K562 (cell line): ENCODE data around the gene ZNF124. TPM values are rescaled to one million over a fixed set of nuclear protein-coding genes. Genes with fewer than 3 reads are reported as not detected.

Experiments used
- EP300 ChIP-seq: IDR thresholded peaks from 2 replicates; pipeline ENCODE4 v1.6.1; 2012; ENCODE audit warnings: low read length, improper control_type of control experiment
- FOXM1 ChIP-seq, 2 experiments: fragments of 450-650 bp in 1 of 2; sonication (generic) in 1 of 2; formaldehyde crosslinking in 1 of 2; IDR thresholded peaks; 2 replicates each; pipeline versions ENCODE4 v1.6.1 to v1.9.0; 2017 to 2022; ENCODE audit warnings: low read depth in 2 of 2, mild to moderate bottlenecking in 2 of 2, missing genetic modification reagents in 1 of 2, moderate library complexity in 1 of 2
- FOXP1 ChIP-seq: sonication (generic); formaldehyde crosslinking; IDR thresholded peaks from 2 replicates; pipeline ENCODE4 v1.8.0; 2022; ENCODE audit warnings: mild to moderate bottlenecking, missing genetic modification reagents
- GATA2 ChIP-seq: sonication (generic); formaldehyde crosslinking; IDR thresholded peaks from 2 replicates; pipeline ENCODE4 v1.4.0; 2020; ENCODE audit warnings: mild to moderate bottlenecking, missing genetic modification reagents
- HDAC2 ChIP-seq: fragments of 450-650 bp; IDR thresholded peaks from 2 replicates; pipeline ENCODE4 v1.6.1; 2016; ENCODE audit warnings: mild to moderate bottlenecking
- HNRNPL ChIP-seq: fragments of 200-400 bp; formaldehyde crosslinking; IDR thresholded peaks from 2 replicates; pipeline ENCODE4 v1.6.1; 2017; ENCODE audit warnings: low read depth, mild to moderate bottlenecking, low read length
- JUND ChIP-seq, 2 experiments: IDR thresholded peaks; 2 replicates in 1 of 2; 3 replicates in 1 of 2; pipeline ENCODE4 v1.6.1; 2011; ENCODE audit warnings: borderline replicate concordance in 2 of 2, low read depth in 2 of 2, low read length in 2 of 2, improper control_type of control experiment in 1 of 2, missing biosample characterization in 1 of 2, missing genetic modification characterization in 1 of 2, missing genetic modification reagents in 1 of 2
- KDM4B ChIP-seq, 2 experiments: fragments of 450-650 bp in 1 of 2; sonication (generic) in 1 of 2; IDR thresholded peaks; 2 replicates each; pipeline ENCODE4 v1.6.1; 2016 to 2017; ENCODE audit warnings: borderline replicate concordance in 2 of 2, antibody characterized with exemption in 1 of 2, low read depth in 1 of 2, mild to moderate bottlenecking in 1 of 2
- SOX6 ChIP-seq: fragments of 450-650 bp; IDR thresholded peaks from 2 replicates; pipeline ENCODE4 v1.6.1; 2014; ENCODE audit warnings: mild to moderate bottlenecking
- TFE3 ChIP-seq: fragments of 450-650 bp; formaldehyde crosslinking; IDR thresholded peaks from 2 replicates; pipeline ENCODE4 v1.4.0; 2020; ENCODE audit warnings: mild to moderate bottlenecking, mixed read lengths
- ZNF408 ChIP-seq: fragments of 250-450 bp; sonication (Bioruptor Pico); IDR thresholded peaks from 2 replicates; pipeline ENCODE4 v1.4.0; 2020; ENCODE audit warnings: low read depth, mild to moderate bottlenecking, moderate library complexity
- polyA plus RNA-seq, 8 experiments: library from polyadenylated mRNA; depleted of rRNA in 4 of 8; stranded (reverse) in 5 of 8; unstranded in 3 of 8; fragments of >200 nt; fragmentation: Nextera tagmentation in 2 of 8; fragmentation: Illumina TruSeq in 1 of 8; extraction: Ambion mirVana in 2 of 8; extraction: Trizol in 1 of 8; gene quantifications; 2 replicates each; pipeline versions ENCODE4 v1.2.1 to v1.2.3, GENCODE V29; 2011 to 2014; ENCODE audit warnings: inconsistent platforms in 1 of 8, missing spikeins in 1 of 8
- total RNA-seq, 7 experiments: library from RNA; depleted of rRNA in 6 of 7; stranded (reverse); fragments of >200 nt in 6 of 7; fragmentation: Illumina TruSeq in 2 of 7; extraction: Trizol in 2 of 7; gene quantifications; 2 replicates each; pipeline versions ENCODE4 v1.2.1 to v1.2.3, GENCODE V29; 2011 to 2021; ENCODE audit warnings: low replicate concordance in 1 of 7
- TF ChIP-seq, protein P1 (sequence below), 2 experiments: fragments of 450-650 bp; formaldehyde crosslinking in 1 of 2; IDR thresholded peaks; 2 replicates each; pipeline versions ENCODE4 v1.4.0 to v1.6.1; 2014 to 2020; ENCODE audit warnings: mild to moderate bottlenecking in 2 of 2, borderline replicate concordance in 1 of 2, low read depth in 1 of 2
- TF ChIP-seq, protein P2 (sequence below): fragments of 150-350 bp; conservative IDR thresholded peaks from 2 replicates; pipeline ENCODE4 v1.6.1; 2014; ENCODE audit warnings: low read length

The ZNF124 gene
- total and polyA plus RNA-seq, 9 of the 15 experiments (the other 6 are each of a cell fraction or from before 2014, with no cell fraction given): 7.6 to 71.5 (median 20.2) TPM

- TF ChIP-seq, protein P1, sequence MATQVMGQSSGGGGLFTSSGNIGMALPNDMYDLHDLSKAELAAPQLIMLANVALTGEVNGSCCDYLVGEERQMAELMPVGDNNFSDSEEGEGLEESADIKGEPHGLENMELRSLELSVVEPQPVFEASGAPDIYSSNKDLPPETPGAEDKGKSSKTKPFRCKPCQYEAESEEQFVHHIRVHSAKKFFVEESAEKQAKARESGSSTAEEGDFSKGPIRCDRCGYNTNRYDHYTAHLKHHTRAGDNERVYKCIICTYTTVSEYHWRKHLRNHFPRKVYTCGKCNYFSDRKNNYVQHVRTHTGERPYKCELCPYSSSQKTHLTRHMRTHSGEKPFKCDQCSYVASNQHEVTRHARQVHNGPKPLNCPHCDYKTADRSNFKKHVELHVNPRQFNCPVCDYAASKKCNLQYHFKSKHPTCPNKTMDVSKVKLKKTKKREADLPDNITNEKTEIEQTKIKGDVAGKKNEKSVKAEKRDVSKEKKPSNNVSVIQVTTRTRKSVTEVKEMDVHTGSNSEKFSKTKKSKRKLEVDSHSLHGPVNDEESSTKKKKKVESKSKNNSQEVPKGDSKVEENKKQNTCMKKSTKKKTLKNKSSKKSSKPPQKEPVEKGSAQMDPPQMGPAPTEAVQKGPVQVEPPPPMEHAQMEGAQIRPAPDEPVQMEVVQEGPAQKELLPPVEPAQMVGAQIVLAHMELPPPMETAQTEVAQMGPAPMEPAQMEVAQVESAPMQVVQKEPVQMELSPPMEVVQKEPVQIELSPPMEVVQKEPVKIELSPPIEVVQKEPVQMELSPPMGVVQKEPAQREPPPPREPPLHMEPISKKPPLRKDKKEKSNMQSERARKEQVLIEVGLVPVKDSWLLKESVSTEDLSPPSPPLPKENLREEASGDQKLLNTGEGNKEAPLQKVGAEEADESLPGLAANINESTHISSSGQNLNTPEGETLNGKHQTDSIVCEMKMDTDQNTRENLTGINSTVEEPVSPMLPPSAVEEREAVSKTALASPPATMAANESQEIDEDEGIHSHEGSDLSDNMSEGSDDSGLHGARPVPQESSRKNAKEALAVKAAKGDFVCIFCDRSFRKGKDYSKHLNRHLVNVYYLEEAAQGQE (IDR thresholded peaks at IDR 0.05; ENCODE audit: borderline replicate concordance): no peak; the same call in 1 of the 2 replicates
- TF ChIP-seq, protein P1 (CRISPR knock-in tag; IDR thresholded peaks at IDR 0.05; ENCODE audit: low read depth): no peak
- TF ChIP-seq ZNF408 (CRISPR knock-in tag): no peak
- 0 out of 4 replicates have a peak, but pooled peaks of 1 of the 2 experiments have one; percentile 59 for TF ChIP-seq KDM4B (IDR thresholded peaks at IDR 0.05; ENCODE audit: borderline replicate concordance in 2 of 2, low read depth in 1 of 2)
- TF ChIP-seq GATA2: peak; percentile 80
- 0 out of 2 replicates have a peak, but pooled peaks have one; percentile 51 for TF ChIP-seq FOXP1 (CRISPR knock-in tag)
- TF ChIP-seq HNRNPL: no peak
- peak; percentile 96 for TF ChIP-seq SOX6
- peak; percentile 73; the same call in 1 of the 2 replicates for TF ChIP-seq JUND (IDR thresholded peaks at IDR 0.05; ENCODE audit: borderline replicate concordance, low read depth, low read length)
- peak; percentile 17; the same call in 1 of the 3 replicates for TF ChIP-seq JUND (tag; IDR thresholded peaks at IDR 0.05; ENCODE audit: borderline replicate concordance, low read depth, low read length)
- TF ChIP-seq TFE3 (CRISPR knock-in tag): peak; percentile 91
- TF ChIP-seq, protein P2, sequence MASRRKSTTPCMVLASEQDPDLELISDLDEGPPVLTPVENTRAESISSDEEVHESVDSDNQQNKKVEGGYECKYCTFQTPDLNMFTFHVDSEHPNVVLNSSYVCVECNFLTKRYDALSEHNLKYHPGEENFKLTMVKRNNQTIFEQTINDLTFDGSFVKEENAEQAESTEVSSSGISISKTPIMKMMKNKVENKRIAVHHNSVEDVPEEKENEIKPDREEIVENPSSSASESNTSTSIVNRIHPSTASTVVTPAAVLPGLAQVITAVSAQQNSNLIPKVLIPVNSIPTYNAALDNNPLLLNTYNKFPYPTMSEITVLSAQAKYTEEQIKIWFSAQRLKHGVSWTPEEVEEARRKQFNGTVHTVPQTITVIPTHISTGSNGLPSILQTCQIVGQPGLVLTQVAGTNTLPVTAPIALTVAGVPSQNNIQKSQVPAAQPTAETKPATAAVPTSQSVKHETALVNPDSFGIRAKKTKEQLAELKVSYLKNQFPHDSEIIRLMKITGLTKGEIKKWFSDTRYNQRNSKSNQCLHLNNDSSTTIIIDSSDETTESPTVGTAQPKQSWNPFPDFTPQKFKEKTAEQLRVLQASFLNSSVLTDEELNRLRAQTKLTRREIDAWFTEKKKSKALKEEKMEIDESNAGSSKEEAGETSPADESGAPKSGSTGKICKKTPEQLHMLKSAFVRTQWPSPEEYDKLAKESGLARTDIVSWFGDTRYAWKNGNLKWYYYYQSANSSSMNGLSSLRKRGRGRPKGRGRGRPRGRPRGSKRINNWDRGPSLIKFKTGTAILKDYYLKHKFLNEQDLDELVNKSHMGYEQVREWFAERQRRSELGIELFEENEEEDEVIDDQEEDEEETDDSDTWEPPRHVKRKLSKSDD: no peak
- TF ChIP-seq EP300: peak; percentile 92
- TF ChIP-seq HDAC2: peak; percentile 89
- TF ChIP-seq FOXM1 (IDR thresholded peaks at IDR 0.05; ENCODE audit: low read depth): peak; percentile 73; the same call in 1 of the 2 replicates
- TF ChIP-seq FOXM1 (CRISPR knock-in tag; IDR thresholded peaks at IDR 0.05; ENCODE audit: low read depth): no peak
Observed at GRCh38 chr1:247110627-247111258, 61.1 kb downstream of the ZNF124 start (continued).
